Measurements from ENCODE around the gene APOL3.
"Not testable (repeated sequence)": the region's sequence is repeated elsewhere in the genome, so short reads cannot be mapped to it uniquely, and the experiment has no call there.

Gene APOL3

GRCh38 chr22:36134182-36134581, 26.4 kb downstream of the APOL3 start:
- no peak for DNase-seq (ENCODE audit: low read depth)

DNA sequence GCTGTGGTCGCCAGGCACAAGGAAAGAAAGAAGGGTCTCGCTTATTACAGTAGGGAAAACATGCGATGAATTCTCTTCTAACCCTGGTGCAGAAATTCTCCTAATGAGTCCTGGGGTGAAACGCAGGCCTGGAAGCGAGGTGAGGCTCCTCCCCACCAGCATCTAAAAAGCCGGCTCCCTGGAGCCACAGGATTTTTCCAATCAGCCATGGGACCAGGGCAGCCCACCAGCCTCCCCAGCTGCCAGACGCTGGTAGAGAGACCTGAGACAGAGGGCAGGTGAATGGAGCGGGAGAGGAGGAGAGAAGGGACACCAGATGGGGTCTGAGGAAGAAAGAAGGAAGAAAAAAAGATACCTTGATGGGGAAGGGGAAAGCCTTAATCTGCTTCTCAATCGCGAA, 28.6 kb downstream of the APOL3 start:
- DNase-seq (ENCODE audit: low read depth) = no peak

DNA sequence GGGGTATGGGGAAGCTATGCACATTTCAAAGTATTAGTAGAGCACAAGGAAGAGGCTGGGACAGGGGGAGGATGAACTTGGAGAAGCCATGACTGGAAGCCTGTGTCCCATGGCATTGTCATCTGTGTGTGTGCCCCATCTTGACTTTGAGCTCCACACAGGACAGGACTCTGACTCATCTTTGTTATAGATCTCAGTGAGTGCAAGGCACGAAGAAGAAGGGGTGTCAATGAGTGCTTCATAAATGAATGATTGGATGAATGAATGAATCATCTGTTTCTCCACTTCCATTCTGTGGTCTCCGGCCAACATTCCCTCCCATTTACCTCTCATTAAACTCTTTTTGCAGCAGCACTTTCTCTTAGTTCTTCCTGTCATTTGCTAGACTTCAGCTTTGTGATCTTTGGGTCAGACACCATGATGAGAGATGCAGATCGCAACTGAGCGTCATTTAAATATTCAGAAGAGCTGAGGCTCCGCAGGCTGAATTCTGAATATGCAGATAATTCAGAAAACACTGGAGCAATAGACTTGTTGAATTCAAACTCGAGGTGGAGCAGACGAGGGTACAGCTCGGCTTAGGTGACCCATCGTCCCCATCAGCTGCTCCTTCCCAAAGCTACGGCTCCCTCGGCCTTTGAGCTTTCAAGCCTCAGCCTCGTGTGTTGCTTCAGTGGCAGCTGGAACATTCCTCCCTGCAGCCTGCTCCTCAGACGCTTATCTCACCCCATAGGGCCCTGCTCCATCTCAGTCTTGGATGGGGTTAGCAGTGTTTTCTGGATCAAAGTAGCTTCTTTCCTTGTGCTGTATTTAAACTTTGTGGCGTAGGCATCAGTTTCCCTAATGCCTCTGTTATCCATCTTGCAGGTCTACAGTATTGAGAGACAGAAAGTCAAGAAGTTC, 30.8 kb downstream of the APOL3 start:
- DNase-seq (ENCODE audit: low read depth) = no peak

DNA sequence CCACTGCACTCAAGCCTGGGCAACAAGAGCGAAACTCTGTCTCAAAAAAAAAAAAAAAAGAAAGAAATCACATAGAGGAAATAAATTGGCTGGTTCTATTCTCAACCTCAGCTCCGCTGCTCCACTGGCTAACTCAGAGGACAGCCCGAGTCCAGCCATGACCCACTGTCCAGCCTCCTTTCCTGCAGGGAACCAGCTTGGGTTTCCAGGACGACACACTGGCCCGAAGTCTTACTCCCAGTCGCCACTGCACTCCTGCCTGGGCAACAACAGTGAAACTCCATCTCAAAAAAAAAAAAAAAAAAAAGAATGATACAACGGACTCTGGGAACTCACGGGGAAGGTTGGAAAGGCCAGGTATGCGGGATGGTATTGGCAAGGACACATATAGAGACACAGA, 31.5 kb downstream of the APOL3 start:
- no peak for DNase-seq (ENCODE audit: low read depth)

DNA sequence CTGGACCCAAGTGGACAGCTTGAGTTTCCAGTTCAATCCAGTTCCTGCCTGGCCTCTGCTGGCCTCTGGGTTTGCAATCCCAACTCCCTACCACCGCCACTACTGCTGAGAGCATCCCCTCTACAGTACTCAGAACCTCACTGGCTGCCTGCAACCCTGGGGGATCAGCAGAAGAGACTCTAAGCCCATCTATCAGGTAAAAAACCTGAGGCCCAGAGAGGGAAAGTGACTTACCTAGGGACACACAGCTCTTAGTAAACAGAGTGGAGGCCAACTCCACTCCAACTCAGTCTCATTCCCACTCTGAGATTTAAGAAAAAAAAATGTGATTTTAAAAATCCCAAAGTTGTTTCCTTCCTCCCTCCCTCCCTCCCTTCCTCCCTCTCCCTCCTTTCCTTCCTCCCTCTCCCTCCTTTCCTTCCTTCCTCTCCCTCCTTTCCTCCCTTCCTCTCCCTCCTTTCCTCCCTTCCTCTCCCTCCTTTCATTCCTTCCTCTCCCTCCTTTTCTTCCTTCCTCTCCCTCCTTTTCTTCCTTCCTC, 34.5 kb downstream of the APOL3 start:
- DNase-seq (ENCODE audit: low read depth) = no peak

DNA sequence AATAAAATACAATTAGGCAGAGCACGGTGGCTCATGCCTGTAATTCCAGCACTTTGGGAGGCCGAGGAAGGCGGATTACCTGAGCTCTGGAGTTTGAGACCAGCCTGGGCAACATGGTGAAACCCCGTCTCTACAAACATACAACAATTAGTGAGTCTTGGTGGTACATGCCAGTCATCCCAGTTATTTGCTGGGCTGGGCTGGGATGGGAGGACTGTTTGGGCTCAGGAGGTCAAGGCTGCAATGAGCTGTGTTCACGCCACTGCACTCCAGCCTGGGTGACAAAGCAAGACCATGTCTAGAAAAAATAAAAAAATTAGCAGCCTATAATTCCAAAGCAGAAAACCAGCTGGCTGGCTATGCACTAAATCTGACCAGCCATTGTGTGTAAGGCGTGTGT, 35.1 kb downstream of the APOL3 start:
- no peak for DNase-seq (ENCODE audit: low read depth)

DNA sequence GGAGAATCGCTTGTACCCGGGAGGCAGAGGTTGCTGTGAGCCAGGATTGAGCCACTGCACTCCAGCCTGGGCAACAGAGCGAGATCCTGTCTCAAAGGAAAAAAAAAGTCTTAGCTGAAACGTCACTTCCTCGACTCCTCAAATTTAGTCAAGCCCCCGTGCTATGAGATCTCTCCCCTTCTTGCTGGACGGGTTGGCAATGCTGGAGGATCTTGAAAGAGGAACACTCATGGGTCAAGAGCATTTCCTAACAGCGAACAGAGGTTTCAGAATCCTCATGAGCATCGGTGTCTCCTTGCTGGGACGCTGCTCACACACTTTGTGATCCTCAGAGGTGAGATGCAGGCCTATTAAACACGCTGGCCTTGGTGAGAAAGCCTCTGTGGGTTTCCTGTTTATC, 35.9 kb downstream of the APOL3 start:
- no peak for DNase-seq (ENCODE audit: low read depth)

- peak; percentile 76 for DNase-seq (ENCODE audit: low read depth)
Observed at GRCh38 chr22:36123673-36124630, 36.6 kb downstream of the APOL3 start.

DNA sequence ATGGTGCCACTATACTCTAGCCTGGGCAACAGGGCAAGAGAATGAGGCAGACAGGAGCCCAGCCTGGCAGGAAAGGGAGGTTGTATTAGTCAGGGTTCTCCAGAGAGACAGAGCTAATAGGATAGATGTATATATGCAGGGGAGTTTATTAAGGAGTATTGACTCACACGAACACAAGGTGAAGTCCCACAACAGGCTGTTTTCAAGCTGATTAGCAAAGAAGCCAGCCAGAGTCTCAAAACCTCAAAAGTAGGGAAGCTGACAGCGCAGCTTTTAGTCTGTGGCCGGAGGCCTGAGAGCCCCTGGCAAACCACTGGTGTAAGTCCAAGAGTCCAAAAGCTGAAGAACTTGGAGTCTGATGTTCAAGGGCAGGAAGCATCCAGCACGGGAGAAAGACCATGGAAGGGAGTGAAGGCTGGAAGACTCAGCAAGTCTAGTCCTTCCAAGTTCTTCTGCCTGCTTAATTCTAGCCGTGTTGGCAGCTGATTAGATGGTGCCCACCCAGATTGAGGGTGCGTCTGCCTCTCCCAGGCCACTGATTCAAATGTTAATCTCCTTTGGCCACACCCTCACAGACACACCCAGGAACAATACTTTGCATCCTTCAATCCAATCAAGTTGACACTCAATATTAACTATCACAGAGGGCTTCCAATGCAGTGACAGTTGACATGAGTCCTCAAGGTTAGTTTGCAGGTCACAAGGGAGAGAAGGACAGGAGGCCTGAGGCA, 39.8 kb downstream of the APOL3 start:
- not testable (repeated sequence) for DNase-seq (ENCODE audit: low read depth)

DNA sequence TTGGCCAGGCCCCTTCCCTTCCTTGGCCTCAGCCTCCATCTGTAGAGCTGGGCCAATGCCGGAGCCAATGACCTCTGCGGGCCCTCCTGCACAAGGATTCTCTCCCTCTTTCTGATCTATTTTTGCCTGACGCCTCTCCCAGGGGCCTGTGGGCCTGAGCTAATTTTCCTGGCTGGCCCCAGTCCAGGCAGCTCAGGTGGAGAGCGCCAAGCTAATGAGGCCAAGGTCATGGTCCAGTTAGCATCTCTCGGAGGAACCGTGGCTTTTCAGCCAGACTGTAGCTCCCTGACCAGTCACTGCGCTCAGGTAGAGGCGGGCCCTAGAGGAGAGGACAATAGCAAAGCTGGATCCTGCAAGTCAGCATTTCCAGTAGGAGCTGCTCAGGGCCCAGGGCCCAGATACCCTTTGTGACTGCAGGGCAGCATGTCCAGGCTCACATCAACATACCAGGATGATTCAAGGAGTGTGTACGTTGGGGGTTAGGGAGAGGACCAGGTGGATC, 43.5 kb downstream of the APOL3 start:
- DNase-seq (ENCODE audit: low read depth) = no peak

- DNase-seq (ENCODE audit: low read depth) = no peak
Observed at GRCh38 chr22:36116127-36116526, 44.4 kb downstream of the APOL3 start.

- DNase-seq (ENCODE audit: low read depth) = no peak
Observed at GRCh38 chr22:36113121-36113520, 47.4 kb downstream of the APOL3 start.

- DNase-seq (ENCODE audit: low read depth) = no peak
Observed at GRCh38 chr22:36111316-36111715, 49.2 kb downstream of the APOL3 start.

GRCh38 chr22:36110306-36110881, 50.2 kb downstream of the APOL3 start:
- DNase-seq (ENCODE audit: low read depth) = no peak

DNA sequence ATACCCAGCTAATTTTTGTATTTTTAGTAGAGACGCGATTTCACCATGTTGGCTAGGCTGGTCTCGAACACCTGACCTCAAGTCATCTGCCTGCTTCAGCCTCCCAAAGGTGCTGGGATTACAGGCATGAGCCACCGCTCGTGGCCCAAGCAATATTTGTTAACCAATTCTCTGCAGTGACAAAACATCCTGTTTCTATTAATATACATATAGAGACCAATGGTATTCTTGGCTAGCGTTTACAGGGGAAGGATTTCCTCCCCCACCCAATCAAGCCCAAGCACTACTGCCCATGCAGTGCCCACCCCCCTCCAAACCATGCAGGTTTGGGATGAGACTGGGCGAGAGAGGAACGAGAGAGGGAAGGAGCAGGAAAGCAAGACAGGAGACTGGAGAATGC, 53.1 kb downstream of the APOL3 start:
- DNase-seq (ENCODE audit: low read depth) = no peak

DNA sequence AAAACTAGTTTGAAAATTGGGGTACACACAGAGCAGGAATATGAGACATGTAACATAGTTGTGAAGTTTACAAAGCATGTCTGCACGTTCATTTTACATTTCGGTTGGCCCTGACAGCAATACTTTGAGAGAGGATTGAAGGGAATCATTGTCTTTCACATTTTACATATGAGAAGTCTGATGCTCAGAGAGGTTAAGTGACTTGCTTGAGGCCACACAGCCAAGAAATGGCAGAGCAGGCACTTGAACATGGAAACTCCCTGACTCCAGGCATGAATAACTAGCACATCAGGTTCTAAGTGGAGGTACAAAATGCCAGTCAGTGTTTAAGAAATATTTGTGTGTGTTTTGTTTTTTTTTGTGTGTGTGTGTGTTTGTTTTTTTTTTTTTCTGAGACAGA, 53.6 kb downstream of the APOL3 start:
- DNase-seq (ENCODE audit: low read depth) = no peak

DNA sequence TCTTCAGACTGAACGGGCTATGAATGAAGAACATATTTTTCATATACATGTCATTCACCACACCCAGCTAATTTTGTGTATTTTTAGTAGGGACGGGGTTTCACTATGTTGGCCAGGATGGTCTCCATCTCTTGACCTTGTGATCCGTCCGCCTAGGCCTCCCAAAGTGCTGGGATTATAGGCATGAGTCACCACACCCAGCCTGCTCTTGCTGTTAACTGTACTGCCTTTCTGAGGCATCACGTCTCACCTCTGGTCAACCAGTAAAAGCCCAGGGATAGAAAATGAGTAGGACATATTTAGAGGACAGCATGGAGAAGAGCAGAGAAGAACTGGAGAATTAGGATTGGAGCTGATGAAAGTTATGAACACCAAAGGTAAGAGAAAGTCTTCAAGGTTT, 55.6 kb downstream of the APOL3 start:
- DNase-seq (ENCODE audit: low read depth) = no peak

- DNase-seq (ENCODE audit: low read depth) = no peak
Observed at GRCh38 chr22:36104435-36104834, 56.1 kb downstream of the APOL3 start.

DNA sequence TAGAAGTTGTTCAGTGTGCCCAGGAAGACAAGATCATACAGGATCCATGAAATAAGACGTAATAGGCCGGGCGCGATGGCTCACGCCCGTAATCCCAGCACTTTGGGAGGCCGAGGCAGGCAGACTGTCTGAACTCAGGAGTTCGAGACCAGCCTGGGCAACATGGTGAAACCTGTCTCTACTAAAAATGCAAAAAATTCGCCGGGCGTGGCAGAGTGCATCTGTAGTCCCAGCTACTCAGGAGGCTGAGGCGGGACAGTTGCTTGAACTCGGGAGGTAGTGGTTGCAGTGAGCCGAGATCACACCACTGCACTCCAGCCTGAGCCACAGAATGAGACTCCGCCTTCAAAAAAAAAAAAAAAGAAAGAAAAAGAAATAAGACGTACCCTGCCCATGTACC, 56.7 kb downstream of the APOL3 start:
- no peak for DNase-seq (ENCODE audit: low read depth)

- no peak for DNase-seq (ENCODE audit: low read depth)
Observed at GRCh38 chr22:36102995-36103394, 57.6 kb downstream of the APOL3 start.

DNA sequence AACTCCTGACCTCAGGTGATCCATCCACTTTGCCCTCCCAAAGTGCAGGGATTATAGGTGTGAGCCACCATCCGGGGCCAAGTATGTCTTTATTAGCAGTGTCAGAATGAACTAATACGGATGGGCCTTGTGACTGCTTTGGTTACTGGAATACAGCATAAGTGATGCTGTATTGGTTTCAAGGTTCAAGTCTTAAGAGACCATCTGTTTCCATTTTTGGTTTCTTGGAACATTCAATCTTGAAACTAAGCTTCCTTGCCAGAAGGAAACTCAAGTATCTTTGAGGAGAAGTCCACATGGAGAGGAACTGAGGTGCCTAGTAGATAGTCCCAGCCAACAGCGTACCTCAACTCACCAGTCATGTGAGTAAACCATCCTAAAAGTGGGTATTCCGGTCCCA, 58.8 kb downstream of the APOL3 start:
- no peak for DNase-seq (ENCODE audit: low read depth)
